ENCODE results near the gene SFXN3. TPM values are rescaled to one million over a fixed set of nuclear protein-coding genes. Genes with fewer than 3 reads are reported as not detected.

SFXN3 gene
- total and polyA plus RNA-seq, 2 of the 13 experiments (the other 11 are each of a cell fraction or from before 2014, with no cell fraction given), result 16.8 to 71.5 TPM

DNA sequence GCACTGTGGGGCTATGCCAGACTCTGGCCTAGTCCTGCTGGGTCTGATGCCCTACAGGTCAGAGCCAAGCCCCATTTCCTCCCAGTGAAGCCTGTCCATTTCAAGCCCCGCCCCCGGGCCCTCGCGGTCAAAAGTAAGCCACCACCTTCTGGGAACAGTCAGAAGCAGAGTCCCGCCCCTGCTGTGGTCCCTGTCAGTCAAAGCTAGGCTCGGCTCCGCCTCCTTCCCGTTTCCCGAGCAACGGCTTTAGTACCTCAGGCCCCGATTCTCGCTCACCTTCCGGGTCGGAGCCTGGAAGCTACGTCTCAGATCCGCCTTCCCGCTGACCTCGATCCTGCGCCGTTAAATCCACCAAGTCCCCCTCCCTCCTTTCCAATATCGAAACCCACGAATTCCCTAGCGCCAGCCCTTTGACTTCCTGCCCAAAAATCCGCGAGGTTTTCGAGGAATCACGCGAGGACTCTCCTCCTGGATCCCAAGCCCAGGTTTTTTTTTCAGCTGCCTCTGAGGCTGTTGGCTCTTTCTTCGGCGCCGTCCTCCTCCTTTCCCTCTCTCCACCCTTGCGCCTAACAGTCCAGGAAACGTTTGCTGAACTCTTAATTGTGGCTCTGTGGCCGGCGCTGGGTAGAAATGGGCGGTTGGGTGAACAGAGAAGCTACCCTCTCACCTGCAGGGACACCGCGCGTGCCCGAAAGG lies 11.8 kb downstream of the SFXN3 start (continued):
- TF ChIP-seq, protein P1, sequence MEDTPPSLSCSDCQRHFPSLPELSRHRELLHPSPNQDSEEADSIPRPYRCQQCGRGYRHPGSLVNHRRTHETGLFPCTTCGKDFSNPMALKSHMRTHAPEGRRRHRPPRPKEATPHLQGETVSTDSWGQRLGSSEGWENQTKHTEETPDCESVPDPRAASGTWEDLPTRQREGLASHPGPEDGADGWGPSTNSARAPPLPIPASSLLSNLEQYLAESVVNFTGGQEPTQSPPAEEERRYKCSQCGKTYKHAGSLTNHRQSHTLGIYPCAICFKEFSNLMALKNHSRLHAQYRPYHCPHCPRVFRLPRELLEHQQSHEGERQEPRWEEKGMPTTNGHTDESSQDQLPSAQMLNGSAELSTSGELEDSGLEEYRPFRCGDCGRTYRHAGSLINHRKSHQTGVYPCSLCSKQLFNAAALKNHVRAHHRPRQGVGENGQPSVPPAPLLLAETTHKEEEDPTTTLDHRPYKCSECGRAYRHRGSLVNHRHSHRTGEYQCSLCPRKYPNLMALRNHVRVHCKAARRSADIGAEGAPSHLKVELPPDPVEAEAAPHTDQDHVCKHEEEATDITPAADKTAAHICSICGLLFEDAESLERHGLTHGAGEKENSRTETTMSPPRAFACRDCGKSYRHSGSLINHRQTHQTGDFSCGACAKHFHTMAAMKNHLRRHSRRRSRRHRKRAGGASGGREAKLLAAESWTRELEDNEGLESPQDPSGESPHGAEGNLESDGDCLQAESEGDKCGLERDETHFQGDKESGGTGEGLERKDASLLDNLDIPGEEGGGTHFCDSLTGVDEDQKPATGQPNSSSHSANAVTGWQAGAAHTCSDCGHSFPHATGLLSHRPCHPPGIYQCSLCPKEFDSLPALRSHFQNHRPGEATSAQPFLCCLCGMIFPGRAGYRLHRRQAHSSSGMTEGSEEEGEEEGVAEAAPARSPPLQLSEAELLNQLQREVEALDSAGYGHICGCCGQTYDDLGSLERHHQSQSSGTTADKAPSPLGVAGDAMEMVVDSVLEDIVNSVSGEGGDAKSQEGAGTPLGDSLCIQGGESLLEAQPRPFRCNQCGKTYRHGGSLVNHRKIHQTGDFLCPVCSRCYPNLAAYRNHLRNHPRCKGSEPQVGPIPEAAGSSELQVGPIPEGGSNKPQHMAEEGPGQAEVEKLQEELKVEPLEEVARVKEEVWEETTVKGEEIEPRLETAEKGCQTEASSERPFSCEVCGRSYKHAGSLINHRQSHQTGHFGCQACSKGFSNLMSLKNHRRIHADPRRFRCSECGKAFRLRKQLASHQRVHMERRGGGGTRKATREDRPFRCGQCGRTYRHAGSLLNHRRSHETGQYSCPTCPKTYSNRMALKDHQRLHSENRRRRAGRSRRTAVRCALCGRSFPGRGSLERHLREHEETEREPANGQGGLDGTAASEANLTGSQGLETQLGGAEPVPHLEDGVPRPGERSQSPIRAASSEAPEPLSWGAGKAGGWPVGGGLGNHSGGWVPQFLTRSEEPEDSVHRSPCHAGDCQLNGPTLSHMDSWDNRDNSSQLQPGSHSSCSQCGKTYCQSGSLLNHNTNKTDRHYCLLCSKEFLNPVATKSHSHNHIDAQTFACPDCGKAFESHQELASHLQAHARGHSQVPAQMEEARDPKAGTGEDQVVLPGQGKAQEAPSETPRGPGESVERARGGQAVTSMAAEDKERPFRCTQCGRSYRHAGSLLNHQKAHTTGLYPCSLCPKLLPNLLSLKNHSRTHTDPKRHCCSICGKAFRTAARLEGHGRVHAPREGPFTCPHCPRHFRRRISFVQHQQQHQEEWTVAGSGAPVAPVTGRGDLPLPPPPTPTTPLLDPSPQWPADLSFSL (CRISPR knock-in tag; IDR thresholded peaks at IDR 0.05), result no peak
- TF ChIP-seq, protein P2, sequence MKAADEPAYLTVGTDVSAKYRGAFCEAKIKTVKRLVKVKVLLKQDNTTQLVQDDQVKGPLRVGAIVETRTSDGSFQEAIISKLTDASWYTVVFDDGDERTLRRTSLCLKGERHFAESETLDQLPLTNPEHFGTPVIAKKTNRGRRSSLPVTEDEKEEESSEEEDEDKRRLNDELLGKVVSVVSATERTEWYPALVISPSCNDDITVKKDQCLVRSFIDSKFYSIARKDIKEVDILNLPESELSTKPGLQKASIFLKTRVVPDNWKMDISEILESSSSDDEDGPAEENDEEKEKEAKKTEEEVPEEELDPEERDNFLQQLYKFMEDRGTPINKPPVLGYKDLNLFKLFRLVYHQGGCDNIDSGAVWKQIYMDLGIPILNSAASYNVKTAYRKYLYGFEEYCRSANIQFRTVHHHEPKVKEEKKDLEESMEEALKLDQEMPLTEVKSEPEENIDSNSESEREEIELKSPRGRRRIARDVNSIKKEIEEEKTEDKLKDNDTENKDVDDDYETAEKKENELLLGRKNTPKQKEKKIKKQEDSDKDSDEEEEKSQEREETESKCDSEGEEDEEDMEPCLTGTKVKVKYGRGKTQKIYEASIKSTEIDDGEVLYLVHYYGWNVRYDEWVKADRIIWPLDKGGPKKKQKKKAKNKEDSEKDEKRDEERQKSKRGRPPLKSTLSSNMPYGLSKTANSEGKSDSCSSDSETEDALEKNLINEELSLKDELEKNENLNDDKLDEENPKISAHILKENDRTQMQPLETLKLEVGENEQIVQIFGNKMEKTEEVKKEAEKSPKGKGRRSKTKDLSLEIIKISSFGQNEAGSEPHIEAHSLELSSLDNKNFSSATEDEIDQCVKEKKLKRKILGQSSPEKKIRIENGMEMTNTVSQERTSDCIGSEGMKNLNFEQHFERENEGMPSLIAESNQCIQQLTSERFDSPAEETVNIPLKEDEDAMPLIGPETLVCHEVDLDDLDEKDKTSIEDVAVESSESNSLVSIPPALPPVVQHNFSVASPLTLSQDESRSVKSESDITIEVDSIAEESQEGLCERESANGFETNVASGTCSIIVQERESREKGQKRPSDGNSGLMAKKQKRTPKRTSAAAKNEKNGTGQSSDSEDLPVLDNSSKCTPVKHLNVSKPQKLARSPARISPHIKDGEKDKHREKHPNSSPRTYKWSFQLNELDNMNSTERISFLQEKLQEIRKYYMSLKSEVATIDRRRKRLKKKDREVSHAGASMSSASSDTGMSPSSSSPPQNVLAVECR (CRISPR knock-in tag; IDR thresholded peaks at IDR 0.05; ENCODE audit: borderline replicate concordance), result peak; percentile 71; the same call in 1 of the 2 replicates
- TF ChIP-seq HDAC1 (CRISPR knock-in tag; IDR thresholded peaks at IDR 0.05) (peak; percentile 77), TFE3 (CRISPR knock-in tag; IDR thresholded peaks at IDR 0.05) (no peak), ATF1 (CRISPR knock-in tag; IDR thresholded peaks at IDR 0.05) (peak; percentile 44; the same call in 1 of the 2 replicates), HCFC1 (IDR thresholded peaks at IDR 0.05; ENCODE audit: low read depth, low read length) (peak; percentile 6; the same call in 1 of the 2 replicates), GTF2F1 (IDR thresholded peaks at IDR 0.05; ENCODE audit: low read length) (no peak), MEIS1 (CRISPR knock-in tag; IDR thresholded peaks at IDR 0.05; ENCODE audit: borderline replicate concordance) (peak; percentile 87; the same call in 1 of the 2 replicates), ZNF737 (CRISPR knock-in tag; IDR thresholded peaks at IDR 0.05; ENCODE audit: borderline replicate concordance) (no peak), SRF (IDR thresholded peaks at IDR 0.05; ENCODE audit: low read depth, low read length) (0 out of 2 replicates have a peak, but pooled peaks have one; percentile 6), TRIM24 (CRISPR knock-in tag; IDR thresholded peaks at IDR 0.05) (no peak), ARNT (IDR thresholded peaks at IDR 0.05) (no peak), NFYB (CRISPR knock-in tag; IDR thresholded peaks at IDR 0.05) (no peak; the same call in 1 of the 2 replicates)
- TF ChIP-seq, protein P3, sequence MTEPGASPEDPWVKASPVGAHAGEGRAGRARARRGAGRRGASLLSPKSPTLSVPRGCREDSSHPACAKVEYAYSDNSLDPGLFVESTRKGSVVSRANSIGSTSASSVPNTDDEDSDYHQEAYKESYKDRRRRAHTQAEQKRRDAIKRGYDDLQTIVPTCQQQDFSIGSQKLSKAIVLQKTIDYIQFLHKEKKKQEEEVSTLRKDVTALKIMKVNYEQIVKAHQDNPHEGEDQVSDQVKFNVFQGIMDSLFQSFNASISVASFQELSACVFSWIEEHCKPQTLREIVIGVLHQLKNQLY (CRISPR knock-in tag; IDR thresholded peaks at IDR 0.05), result no peak
- TF ChIP-seq, protein P4, sequence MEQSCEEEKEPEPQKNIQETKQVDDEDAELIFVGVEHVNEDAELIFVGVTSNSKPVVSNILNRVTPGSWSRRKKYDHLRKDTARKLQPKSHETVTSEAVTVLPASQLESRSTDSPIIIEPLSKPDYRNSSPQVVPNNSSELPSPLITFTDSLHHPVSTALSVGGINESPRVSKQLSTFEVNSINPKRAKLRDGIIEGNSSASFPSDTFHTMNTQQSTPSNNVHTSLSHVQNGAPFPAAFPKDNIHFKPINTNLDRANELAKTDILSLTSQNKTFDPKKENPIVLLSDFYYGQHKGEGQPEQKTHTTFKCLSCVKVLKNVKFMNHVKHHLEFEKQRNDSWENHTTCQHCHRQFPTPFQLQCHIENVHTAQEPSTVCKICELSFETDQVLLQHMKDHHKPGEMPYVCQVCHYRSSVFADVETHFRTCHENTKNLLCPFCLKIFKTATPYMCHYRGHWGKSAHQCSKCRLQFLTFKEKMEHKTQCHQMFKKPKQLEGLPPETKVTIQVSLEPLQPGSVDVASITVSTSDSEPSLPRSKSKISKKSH (CRISPR knock-in tag; IDR thresholded peaks at IDR 0.05; ENCODE audit: borderline replicate concordance), result peak; percentile 52; the same call in 1 of the 2 replicates
